Loucy (cell line): ENCODE results near the gene GRIN2B.

Experiments
- H2AFZ ChIP-seq: fragments of 200-600 bp; sonication (generic); 2 replicates; pipeline ENCODE4 v1.6.0; 2016; ENCODE audit warnings: antibody characterized with exemption, mild to moderate bottlenecking, low read length, moderate library complexity
- H3F3A ChIP-seq: fragments of 200-600 bp; 2 replicates; pipeline ENCODE4 v1.6.0; 2016; ENCODE audit warnings: antibody characterized with exemption, low read depth, mild to moderate bottlenecking
- H3K27me3 ChIP-seq: fragments of 200-600 bp; sonication (generic); 2 replicates; pipeline ENCODE4 v1.6.1; 2014; ENCODE audit warnings: low read length, mild to moderate bottlenecking; ENCODE audit not compliant: insufficient read depth, poor library complexity, severe bottlenecking
- H3K36me3 ChIP-seq: fragments of 200-600 bp; sonication (generic); 2 replicates; pipeline ENCODE4 v1.6.1; 2016; ENCODE audit warnings: low read length; ENCODE audit not compliant: insufficient read depth
- H3K4me1 ChIP-seq: fragments of 200-600 bp; sonication (generic); 2 replicates; pipeline ENCODE4 v1.5.1; 2014; ENCODE audit warnings: low read length, mild to moderate bottlenecking; ENCODE audit not compliant: insufficient read depth, poor library complexity, severe bottlenecking
- H3K4me2 ChIP-seq: fragments of 200-600 bp; sonication (generic); 2 replicates; pipeline ENCODE4 v1.6.0; 2014; ENCODE audit warnings: antibody characterized with exemption, low read length, low read depth, mild to moderate bottlenecking; ENCODE audit not compliant: poor library complexity, severe bottlenecking
- H3K4me3 ChIP-seq: fragments of 200-600 bp; sonication (generic); 2 replicates; pipeline ENCODE4 v1.5.1; 2014; ENCODE audit warnings: low read length, mild to moderate bottlenecking, mixed read lengths; ENCODE audit not compliant: poor library complexity, severe bottlenecking
- H3K79me2 ChIP-seq: fragments of 200-600 bp; sonication (generic); 2 replicates; pipeline ENCODE4 v1.6.1; 2014; ENCODE audit warnings: low read length; ENCODE audit not compliant: insufficient read depth
- H3K9ac ChIP-seq: fragments of 200-600 bp; sonication (generic); 2 replicates; pipeline ENCODE4 v1.6.0; 2014; ENCODE audit warnings: mild to moderate bottlenecking, low read depth, low read length, moderate library complexity; ENCODE audit not compliant: poor library complexity, severe bottlenecking
- H3K9me2 ChIP-seq: fragments of 200-600 bp; sonication (generic); replicated peaks from 2 replicates; pipeline ENCODE4 v1.6.1; 2016; ENCODE audit warnings: low read depth, low read length, mixed read lengths
- H3K9me3 ChIP-seq: fragments of 200-600 bp; sonication (generic); 2 replicates; pipeline ENCODE4 v1.6.1; 2014; ENCODE audit warnings: mild to moderate bottlenecking, antibody characterized with exemption, low read length, low read depth; ENCODE audit not compliant: insufficient read depth
- H4K20me1 ChIP-seq: fragments of 200-600 bp; sonication (generic); 2 replicates; pipeline ENCODE4 v1.6.0; 2014; ENCODE audit warnings: antibody characterized with exemption, low read length, mild to moderate bottlenecking; ENCODE audit not compliant: insufficient read depth, poor library complexity, severe bottlenecking
- EZH2phosphoT487 ChIP-seq: fragments of 200-600 bp; IDR thresholded peaks from 2 replicates; pipeline ENCODE4 v1.6.1; 2018; ENCODE audit warnings: antibody characterized with exemption, mild to moderate bottlenecking, moderate library complexity, borderline replicate concordance
- TF ChIP-seq, protein P1 (sequence below): fragments of 200-600 bp; sonication (generic); conservative IDR thresholded peaks from 2 replicates; pipeline ENCODE4 v1.5.1; 2014; ENCODE audit warnings: mild to moderate bottlenecking, antibody characterized with exemption, low read length

Gene GRIN2B

DNA sequence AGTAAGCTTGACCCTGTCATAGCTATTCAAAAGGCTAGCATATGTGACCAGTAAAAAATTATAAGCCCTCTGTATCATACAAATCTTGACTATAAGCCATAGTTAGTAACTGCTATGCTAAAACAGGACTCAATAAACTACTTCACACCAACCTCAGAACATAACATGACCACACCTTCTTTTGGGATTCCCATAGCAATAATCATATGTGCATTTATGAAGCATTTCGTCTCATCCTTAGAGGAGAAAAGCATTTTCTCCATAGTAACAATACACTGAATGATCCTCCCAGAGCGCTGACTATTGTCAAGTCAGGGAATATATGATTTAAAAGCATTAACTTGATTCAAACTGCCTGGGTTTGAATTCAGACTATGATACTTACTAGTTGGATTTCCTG is 46.2 kb downstream of the GRIN2B start:
- no peaks in the 10 kb centered on the region for H3K79me2 ChIP-seq
- no peaks in the 10 kb centered on the region for H3K36me3 ChIP-seq

More for the DNA sequence above, 46.2 kb downstream of the GRIN2B start:
- no peaks in the 10 kb centered on the region for H4K20me1 ChIP-seq
- no peaks in the 10 kb centered on the region for H3K4me1 ChIP-seq
- no peaks in the 10 kb centered on the region for H3K9me3 ChIP-seq
- H3K4me3 ChIP-seq, result no peak overlapping the region
- no peaks in the 10 kb centered on the region for H3K27me3 ChIP-seq
- no peak overlapping the region for H3K4me2 ChIP-seq
- TF ChIP-seq EZH2phosphoT487, result no peak
- TF ChIP-seq, protein P1, sequence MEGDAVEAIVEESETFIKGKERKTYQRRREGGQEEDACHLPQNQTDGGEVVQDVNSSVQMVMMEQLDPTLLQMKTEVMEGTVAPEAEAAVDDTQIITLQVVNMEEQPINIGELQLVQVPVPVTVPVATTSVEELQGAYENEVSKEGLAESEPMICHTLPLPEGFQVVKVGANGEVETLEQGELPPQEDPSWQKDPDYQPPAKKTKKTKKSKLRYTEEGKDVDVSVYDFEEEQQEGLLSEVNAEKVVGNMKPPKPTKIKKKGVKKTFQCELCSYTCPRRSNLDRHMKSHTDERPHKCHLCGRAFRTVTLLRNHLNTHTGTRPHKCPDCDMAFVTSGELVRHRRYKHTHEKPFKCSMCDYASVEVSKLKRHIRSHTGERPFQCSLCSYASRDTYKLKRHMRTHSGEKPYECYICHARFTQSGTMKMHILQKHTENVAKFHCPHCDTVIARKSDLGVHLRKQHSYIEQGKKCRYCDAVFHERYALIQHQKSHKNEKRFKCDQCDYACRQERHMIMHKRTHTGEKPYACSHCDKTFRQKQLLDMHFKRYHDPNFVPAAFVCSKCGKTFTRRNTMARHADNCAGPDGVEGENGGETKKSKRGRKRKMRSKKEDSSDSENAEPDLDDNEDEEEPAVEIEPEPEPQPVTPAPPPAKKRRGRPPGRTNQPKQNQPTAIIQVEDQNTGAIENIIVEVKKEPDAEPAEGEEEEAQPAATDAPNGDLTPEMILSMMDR, result no peak
- H3K9ac ChIP-seq, result no peak overlapping the region
- H3F3A ChIP-seq, result no peaks in the 10 kb centered on the region
- no peaks in the 10 kb centered on the region for H3K9me2 ChIP-seq
- H2AFZ ChIP-seq, result no peak overlapping the region
